Activated CD8-positive, alpha-beta memory T cell treated with anti-CD3 and anti-CD28 coated beads, Interleukin-2, amount 50 U/mL, for 24 hours (primary cell): ENCODE measurements around the gene SUSD4.

ENCODE experiments used
- DNase-seq: peaks from one replicate; pipeline ENCODE4 v3.0.0-alpha.2; 2020; ENCODE audit errors: extremely low read depth

The SUSD4 gene

DNA sequence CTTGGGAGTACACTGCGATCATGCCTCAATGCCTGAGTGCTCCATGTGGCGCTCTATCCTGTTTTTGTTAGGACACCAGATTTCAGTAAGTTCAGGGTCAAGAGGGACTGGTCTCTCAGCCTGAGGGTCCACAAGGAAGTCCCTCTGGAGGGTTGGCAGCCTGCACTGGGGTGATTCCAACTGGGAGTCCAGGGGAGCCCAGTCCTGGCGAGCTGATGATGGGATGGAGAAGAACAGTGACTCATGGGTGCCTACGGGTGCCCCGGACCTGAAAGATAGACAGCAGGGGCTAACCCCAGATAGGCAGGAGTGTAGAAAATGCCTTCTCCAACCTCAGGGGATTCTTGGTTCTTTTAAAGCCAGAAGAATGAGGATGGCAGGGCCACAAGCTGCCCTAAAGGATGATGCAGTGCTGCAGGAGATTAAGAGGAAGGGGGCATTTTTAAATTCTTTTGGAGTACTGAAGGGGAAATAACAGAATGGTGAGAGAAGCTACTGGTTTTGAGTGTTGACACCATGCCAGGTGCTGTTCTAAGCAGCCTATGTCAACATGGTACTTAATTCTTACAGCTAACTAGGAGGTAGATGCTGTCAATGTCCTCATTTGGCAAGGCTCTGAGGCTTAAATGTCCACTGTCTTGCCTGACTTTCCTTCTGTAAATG lies 152.5 kb downstream of the SUSD4 start:
- DNase-seq, result no peak

DNA sequence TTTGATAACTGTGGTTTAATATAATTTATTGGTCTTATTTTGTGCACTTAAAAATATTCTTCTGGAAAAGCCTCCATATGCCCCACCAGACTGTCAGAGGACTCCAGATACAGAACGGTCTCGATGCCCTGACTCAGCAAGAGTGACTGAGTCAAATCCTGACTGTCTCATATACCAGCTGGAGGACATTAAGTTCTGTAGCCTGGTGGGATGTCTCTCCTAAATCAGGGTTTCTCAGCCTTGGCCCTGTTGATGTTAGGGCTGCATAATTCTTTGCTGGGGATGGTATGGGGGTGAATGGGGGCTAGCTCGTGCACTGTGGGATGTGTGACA lies 153.2 kb downstream of the SUSD4 start:
- DNase-seq, result no peak

DNA sequence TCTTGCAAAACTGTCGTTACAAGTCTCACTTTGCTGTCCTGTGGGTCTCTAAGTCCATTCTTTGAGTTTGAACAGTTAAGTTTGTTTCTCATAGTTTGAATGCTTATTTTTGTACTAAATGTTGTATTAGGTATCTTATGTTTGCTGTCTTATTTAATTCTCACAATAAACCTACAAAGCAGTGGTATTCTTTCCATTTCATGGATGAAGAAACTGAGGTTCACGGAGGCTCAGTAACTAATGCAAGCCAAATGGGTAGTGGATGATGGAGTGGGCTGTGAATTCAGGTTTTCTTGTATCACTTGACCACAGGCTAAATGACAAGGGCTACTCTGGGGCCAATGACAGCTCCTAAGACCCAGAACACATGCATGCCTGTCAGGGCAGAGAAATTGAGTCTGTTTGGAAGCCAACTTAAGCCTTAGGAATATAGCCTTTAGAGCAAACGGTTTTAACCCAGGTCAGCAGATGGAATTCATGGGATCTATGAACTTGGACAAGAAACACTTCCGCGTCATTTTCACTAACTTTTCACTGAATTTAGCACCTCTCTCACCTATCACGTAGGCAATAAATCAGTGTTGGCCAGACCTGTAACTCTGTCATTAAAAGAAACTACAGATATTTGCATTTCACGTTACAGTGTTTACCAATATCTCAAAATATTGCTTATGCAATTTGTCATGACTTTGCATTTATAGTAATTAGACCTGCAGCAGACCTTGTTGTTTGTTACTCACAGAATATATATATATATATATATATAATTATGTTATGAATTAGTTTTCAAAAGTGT lies 153.8 kb downstream of the SUSD4 start:
- DNase-seq, result no peak

DNA sequence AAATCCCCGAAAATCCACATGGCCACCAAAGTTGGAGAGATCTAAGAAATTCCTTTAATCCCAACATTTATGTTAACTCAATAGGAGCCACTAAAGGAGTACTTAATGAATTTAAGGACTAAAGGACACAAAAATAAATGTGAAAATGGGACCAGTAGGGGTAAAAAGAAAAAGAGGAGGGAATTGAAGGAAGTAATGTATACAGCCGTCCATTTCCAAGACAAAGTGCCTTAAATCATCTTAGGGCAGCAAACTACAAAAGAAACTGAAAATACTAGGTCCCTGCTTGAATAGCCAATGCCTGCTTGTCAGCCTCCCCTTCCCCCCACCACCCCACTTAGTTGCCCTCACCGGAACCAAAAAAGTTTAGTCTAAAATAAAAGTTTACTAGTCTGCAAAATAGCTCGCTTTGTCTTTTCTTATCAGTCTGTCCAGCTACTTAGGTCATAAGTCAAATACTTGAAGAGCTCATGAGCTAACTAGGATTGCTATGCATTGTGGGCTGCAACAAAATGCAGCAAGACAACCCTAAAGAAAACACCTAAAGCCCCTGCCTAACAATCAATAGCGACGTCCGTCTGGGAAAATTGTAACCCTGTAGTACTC lies 154.6 kb downstream of the SUSD4 start:
- DNase-seq, result no peak

DNA sequence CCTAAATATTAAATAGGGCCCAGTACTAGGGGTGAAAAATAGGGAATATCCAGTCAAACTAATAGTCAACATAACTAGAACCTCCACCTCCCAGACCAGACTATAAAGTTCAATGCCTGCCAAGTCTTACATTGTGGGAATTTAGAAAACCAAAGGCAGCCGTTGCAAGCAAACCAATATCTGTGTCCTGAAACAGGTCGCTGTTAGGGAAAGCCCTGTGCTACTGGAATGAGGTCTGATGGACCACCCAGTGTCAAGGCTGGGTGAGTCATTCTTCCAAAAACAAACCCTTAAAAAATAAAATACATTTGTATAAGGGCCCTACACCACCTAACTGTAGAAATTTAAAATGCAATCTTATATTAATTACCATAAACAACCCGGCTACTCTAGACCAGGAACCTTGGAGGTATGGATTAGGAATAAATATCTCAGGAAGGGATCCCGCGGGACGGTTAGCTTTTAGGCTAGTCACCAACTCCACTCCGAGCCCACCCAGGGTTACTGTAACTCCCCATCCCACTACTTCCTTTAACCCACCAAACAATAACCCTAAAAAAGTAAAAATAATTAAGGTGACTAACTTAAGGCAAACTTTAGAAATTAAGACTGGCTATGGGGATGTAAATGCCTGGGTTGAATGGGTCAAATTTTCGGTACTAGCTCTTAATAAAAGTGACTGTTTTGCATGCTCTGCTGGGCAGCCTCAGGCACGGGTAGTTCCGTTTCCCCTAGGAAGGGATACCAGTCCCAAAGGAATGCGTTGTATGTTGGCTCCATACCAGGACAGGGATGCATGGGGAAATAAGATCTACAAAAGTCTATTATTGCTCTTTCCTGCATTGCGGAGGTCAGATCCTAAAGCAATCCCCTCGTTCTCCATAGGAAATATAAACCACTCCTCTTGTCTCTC lies 155.6 kb downstream of the SUSD4 start:
- DNase-seq, result no peak

DNA sequence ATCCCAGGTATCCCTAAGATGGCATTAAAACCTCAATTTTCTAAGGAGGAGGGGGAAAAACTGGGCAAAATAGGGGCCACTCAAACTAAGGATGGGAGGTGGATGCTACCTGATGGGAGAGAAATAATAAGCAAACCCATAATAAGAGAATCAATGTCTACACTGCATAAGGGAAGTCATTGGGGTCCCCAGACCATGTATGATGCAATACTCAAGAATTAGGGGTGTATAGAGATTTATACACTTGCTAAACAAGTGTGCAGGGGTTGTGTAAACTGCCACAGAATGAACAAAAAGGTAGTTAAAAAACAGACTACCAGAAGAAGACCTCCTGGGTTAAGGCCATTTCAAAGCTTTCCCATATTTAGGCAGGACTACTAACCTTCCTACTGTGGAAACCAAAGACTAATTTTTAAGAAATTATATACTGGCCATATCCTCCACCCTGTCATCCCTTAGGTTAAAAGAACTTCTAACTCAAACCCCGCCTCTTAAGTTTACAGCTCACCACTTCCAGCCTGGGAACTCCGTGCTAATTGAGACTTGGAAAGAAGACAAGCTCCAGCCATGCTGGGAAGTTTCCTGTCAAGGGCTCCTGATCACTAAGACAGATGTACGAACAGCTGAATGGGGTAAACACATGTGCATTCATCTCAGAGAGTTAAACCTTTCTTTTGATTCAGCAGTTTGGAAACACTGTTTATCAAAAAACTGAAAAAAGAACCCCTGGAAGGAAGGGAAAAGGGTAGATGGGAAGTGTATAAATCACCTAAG lies 156.5 kb downstream of the SUSD4 start:
- no peak for DNase-seq

DNA sequence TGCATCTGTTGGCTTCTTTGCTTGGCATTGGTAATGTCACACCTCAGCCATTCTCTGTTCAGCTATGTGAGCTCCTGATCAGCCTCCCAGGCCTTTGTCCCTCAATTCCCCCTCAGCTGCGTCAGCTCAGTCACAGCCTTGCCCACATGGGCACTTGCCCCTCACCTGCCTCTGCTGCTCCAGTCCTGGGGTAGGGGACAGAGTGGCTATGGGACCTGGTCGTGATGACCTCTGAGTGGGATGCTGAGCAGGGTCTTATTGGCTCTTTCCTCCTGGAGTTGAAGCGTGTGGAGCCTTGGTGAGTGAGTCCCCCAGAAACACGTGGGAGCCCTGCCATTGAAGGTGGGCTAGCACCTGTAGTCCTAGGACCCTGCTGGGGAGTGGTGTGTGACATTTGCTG lies 159.6 kb downstream of the SUSD4 start:
- DNase-seq, result no peak

DNA sequence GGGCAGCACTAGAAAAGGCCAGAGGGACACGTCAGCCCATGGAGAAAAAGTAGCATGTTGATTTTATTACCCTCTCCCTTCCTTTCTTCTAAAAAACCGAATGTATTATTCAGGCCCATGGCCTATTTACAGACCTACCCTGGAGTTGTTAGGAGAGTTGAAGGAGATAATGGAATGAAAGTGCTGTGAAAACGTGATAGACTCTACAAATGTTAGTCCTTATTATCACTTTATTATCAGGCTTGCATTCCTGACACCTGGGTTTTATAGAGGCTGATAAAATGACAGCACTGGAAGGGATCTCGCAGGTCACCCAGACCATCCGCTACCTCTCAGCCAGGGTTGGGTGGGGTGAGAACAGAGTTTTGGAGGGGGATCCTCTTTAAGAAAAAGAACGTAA lies 160.3 kb downstream of the SUSD4 start:
- no peak for DNase-seq

DNA sequence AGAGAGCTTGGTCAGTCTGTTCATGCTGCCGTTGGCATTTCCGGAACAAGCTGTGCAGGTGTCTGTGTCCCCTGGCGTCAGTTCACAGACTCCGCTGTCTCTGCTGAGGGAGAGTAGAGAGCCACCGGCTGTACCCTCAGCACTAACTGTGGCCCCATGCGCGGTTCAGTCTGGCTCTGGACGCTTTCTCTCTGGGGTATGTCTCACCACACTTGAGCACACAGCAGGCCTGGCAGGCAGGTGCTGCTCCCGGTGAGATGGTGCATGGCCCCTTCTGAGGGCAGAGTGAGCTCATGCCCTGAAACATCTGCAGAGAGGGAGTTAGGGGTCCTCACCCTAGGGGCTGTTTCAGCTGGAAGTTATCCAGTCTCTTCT lies 161.0 kb downstream of the SUSD4 start:
- DNase-seq, result no peak

DNA sequence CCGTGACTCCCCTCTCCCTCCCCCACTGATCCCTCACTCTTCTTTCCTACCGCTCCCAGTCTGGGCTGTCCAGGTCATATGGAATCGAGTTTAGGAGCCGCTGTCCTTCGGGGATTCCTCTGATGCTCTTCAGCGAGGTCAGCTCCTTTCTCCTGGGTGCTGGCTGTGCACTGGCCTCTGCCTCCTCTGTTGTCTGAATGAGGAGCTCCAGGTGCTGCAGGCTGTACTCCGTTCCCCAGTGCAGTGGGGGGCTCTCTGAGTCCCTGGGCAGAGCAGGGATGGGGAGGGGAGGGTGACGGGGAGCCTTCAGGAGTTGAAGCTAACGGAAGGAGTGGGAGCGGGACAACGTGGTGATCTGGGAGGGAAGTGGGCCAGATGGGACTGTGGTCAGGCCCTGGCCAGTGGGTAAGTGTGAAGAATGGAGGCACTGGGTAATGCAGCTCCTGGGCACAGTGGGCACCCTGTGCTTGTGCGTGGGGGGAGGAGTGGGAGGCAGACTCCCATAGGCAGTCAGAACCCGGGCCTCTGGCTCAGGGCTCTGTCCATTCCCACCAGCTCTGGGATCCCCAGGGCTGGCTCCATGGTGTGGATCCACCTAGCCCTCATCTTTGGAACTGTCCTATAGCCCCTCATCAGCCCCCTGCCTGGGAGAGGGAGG lies 161.5 kb downstream of the SUSD4 start:
- DNase-seq, result no peak

DNA sequence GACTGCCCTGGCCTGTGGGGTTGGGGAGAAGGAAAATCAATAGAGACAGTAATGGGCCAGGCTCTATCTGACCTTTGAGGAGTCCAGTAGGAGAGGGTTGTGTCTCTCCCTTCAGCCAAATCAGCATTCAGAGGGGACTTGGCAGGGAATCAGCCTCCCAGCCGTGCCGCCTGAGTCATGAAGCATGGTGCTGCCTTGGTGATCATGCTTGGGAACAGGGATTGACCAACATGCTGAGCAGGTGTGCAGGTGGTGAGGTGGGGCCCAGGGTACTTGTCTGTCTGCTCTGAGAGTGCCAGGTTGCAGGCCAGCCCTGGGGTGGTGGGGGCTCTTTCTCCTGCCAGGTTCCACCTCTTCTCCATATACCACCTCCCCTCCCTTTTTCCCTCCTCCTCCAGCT lies 162.0 kb downstream of the SUSD4 start:
- DNase-seq, result no peak

DNA sequence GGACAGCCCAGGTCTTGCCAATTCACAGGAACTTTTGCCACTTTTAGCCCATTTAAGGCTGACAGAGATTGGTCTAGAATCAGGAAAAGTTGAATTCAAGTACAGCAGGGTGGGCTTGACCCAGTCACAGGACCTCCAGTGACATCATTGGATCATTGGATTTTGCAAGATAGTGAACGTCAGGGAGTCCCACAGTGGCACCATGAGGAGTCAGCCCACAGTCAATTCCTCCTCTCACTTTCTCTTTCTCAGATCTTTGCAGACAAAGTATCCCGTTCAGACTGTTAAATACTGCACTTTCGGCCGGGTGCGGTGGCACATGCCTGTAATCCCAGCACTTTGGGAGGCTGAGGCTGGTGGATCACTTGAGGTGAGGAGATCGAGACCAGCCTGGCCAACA lies 163.1 kb downstream of the SUSD4 start:
- DNase-seq, result no peak

DNA sequence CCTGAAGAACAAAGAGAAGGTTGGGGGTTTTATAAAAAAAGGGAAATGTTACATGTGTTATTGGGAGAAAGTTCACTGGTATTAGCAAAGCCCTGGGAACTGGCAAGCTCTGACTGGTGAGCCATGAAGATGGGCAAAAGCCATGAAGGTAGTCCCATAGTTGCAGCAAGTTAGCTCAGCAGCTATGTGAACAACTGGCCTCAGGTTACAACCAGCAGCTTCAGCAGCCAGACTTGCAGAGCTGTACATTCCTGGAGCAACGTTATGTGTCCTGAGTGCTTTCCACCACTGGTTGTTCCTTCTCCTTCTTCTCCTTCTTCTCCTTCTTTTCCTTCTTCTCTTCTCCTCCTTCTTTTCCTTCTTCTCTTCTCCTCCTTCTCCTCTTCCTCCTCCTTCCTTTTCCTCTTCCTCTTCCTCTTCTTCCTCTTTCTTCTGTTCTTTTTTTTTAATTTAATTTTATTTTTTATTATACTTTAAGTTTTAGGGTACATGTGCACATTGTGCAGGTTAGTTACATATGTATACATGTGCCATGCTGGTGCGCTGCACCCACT lies 164.8 kb downstream of the SUSD4 start:
- DNase-seq, result no peak

DNA sequence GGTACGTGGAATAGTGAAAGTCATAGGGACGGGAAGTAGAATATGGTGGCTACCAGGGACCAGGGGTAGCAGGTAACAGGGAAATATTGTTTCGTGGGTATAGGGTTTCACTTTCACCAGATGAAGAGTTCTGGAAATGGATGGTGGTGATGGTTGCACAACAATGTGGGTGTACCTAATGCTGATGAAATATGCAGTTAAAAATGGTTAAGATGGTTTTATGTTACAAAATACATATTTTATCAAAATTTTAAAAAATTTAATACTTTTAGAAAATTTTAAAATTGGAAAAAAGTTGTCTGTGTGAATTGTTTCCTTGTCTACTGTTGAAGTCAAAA lies 165.4 kb downstream of the SUSD4 start:
- no peak for DNase-seq

DNA sequence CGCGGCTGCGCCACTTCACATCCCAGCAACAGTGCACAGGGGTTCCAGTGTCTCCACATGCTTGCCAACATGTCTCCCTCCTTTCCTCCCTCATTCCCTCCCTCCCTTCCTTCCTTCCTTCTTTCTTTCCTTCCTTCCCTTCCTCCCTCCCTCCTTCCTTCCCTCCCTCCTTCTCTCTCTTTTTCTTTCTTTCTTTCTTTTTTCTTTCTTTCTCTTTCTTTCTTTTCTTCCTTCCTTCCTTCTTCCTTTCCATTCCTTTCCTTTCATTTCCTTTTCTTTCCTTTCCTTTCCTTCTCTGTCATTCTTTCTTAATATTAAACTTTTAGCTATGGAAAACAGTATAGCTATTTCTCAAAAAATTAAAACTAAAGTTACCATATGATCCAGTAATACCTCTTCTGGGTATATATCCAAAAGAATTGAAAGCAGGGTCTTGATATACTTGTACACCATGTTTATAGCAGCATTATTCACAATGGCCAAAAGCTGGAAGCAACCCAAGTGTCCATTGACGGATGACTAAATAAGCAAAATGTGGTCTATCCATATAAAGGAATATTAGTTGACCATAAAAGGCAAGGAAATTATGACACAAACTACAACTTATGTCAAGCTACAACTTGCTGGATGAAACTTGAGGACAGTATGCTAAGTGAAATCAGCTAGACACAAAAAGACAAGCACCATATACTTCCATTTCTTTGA lies 165.9 kb downstream of the SUSD4 start:
- DNase-seq, result no peak

DNA sequence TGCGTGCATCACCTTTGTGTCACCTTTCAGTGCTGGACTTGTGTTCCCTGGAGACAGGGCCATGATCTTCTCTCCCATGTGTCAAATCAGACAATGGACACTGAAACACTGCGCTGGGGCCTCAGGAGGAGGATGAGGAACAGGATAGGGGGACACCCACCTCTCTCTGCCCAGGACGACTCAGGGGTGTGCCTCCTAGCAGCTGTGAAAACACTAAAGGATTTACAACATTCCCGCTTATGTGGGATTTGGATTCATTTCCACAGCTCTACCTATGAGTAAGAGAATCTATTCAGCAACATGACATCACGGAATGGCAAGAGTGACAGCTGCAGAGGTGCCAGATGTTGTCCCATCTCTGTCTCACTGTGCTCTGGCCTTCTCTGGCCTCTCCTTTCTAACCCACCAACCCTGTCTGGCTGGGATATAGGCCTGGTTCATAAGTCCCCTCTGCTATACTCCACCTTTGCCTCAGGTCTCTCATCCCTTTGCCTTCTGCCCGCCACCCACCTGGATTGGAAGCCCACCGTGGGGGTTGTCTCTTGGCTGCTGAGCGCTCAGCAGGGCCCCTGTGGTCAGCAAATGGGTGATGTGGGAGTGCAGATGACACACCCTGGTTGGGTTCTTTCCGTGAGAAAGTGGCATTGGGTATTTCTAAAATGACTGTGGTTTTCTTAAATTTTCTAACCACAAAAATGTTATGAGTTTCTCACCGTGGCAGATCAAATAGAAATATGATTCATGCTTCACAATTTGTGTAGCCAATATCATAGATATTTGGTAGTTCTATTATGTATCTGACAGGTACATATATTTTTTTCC lies 173.9 kb downstream of the SUSD4 start:
- DNase-seq, result peak; percentile 33

DNA sequence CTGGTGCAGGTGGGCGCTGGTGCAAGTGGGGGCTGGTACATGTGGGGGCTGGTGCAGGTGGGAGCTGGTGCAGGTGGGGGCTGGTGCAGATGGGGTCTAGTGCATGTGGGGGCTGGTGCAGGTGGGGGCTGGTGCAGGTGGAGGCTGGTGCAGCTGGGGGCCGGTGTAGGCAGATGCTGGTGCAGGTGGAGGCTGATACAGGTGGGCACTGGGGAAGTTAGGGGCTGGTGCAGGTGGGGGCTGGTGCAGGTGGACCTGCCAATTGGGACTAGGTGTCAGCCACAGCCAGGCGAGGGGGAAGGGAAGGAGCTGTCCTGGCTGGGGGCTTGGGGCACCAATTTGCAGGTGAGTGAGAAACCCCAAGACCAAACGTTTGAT lies 174.5 kb downstream of the SUSD4 start:
- no peak for DNase-seq

DNA sequence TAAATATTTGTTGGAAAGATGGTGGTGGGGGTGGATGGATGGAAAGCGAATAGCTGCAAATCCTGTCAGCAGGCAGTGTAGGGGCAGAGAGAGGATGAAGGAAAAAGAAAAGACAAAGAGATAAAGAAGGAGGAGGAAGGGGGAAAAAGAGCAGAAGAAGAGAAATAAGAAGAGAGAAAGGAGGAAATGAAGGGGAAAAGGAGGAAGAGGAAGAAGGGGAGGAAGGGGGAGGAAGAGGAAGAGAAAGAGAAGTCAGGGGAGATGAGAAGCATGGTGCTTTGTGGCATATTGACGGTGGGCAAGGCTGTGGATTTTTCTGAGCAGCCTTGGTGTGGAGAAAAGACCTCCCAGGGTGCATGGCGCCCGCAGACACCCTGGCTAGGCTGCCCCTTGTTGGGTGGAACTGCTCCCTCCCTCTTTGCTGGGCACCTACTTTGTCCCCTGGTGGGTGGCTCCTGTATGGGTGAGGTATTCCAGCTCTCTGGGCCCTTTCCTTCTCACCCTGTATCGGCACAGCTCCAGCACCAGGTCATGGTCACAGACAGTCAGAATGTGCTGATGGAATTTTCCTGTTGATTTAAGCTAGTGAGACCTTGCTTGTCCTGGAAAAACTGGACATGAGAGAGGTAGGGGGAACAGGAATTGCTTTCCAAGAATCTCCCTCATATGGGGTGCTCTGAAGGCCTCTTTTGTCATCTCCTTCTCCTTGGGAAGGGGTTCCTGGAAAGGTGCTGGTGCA lies 175.2 kb downstream of the SUSD4 start:
- no peak for DNase-seq

DNA sequence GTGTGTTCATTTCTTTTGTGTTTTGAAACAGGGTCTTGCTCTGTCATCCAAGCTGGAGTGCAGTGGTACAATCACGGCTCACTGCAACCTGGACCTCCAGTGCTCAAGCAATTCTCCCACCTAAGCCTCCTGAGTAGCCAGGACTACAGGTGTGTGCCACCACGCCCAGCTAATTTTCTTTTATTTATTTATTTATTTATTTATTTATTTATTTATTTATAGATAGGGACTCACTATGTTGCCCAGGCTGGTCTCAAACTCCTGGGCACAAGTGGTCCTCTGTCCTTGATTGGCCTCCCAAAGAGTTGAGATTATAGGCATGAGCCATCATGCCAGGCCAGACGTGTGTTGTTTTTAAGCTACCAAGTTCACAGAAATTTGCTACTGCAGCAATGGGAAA lies 177.2 kb downstream of the SUSD4 start:
- DNase-seq, result no peak
